Endothelial cell of hepatic sinusoid (primary cell): Measurements from ENCODE around the gene RBMS1.
"Not testable (repeated sequence)": the region's sequence is repeated elsewhere in the genome, so short reads cannot be mapped to it uniquely, and the experiment has no call there.

Experiments used
- in situ Hi-C: cut with HindIII; loops from 2 replicates; pipeline ENCODE4 v1.10.0; 2017; ENCODE audit warnings: low sequenced_read_pairs

Gene RBMS1

GRCh38 chr2:160505256-160505655, 11.6 kb upstream of the RBMS1 start:
- in situ Hi-C loops = no loop called here

- in situ Hi-C loops = no loop called here
Observed at GRCh38 chr2:160502478-160502877, 8.9 kb upstream of the RBMS1 start.

- in situ Hi-C loops = no loop called here
Observed at GRCh38 chr2:160501370-160501769, 7.8 kb upstream of the RBMS1 start.

- in situ Hi-C loops = no loop called here
Observed at GRCh38 chr2:160499865-160500264, 6.3 kb upstream of the RBMS1 start.

GRCh38 chr2:160498137-160498536, 4.5 kb upstream of the RBMS1 start:
- in situ Hi-C loops = no loop called here

- in situ Hi-C loops = no loop called here
Observed at GRCh38 chr2:160494201-160494644, 616 bp upstream of the RBMS1 start.

- in situ Hi-C loops = no loop called here
Observed at GRCh38 chr2:160492401-160493226, 993 bp downstream of the RBMS1 start.

GRCh38 chr2:160491911-160492371, 1.7 kb downstream of the RBMS1 start:
- in situ Hi-C loops = no loop called here

- in situ Hi-C loops = no loop called here
Observed at GRCh38 chr2:160490733-160491685, 2.6 kb downstream of the RBMS1 start.

- in situ Hi-C loops = no loop called here
Observed at GRCh38 chr2:160489111-160489510, 4.5 kb downstream of the RBMS1 start.

- in situ Hi-C loops = not testable (repeated sequence)
Observed at GRCh38 chr2:160488289-160488688, 5.3 kb downstream of the RBMS1 start.

- in situ Hi-C loops = no loop called here
Observed at GRCh38 chr2:160486341-160486740, 7.3 kb downstream of the RBMS1 start.

GRCh38 chr2:160484859-160485520, 8.6 kb downstream of the RBMS1 start:
- in situ Hi-C loops = no loop called here

GRCh38 chr2:160482673-160483072, 10.9 kb downstream of the RBMS1 start:
- in situ Hi-C loops = no loop called here

- in situ Hi-C loops = loop anchor here (5.0 kb wide), 3 partner anchors 47 to 87 kb away; no protein-coding TSS in a partner anchor
Observed at GRCh38 chr2:160479269-160479668, 14.3 kb downstream of the RBMS1 start.

- in situ Hi-C loops = loop anchor here (5.0 kb wide), 3 partner anchors 46 to 86 kb away; no protein-coding TSS in a partner anchor
Observed at GRCh38 chr2:160478660-160479059, 14.9 kb downstream of the RBMS1 start.

- in situ Hi-C loops = loop anchor here (5.0 kb wide), 3 partner anchors 45 to 85 kb away; no protein-coding TSS in a partner anchor
Observed at GRCh38 chr2:160477032-160477431, 16.6 kb downstream of the RBMS1 start.

- in situ Hi-C loops = loop anchor here (5.0 kb wide), 4 partner anchors 43 to 83 kb away; no protein-coding TSS in a partner anchor
Observed at GRCh38 chr2:160474891-160475787, 18.5 kb downstream of the RBMS1 start.

- in situ Hi-C loops = loop anchor here (5.0 kb wide), 1 partner anchor 62 kb away; no protein-coding TSS in a partner anchor
Observed at GRCh38 chr2:160474319-160474645, 19.3 kb downstream of the RBMS1 start.
